ENCODE measurements around the gene JHY. TPM values are rescaled to one million over a fixed set of nuclear protein-coding genes. Genes with fewer than 3 reads are reported as not detected.

JHY gene
- total RNA-seq, 1 experiment from 2014 or later = 0.79 TPM

- Histone ChIP-seq H3K27ac (ENCODE audit: insufficient read length, low read depth, low read length) (no peak overlapping the region), H2BK15ac (ENCODE audit: low read depth, low read length) (no peak overlapping the region), H2BK20ac (ENCODE audit: low read depth, low read length, poor library complexity, severe bottlenecking) (no peak overlapping the region), H3K23me2 (ENCODE audit: insufficient read length, low read depth, low read length, poor library complexity, severe bottlenecking) (peaks cover 12% of the 10 kb centered on the region), H2BK12ac (ENCODE audit: insufficient read length, low read depth, low read length) (no peak overlapping the region), H3K4me1 (ENCODE audit: insufficient read depth, low read length) (no peaks in the 10 kb centered on the region; the same call in 1 of the 2 replicates), H4K5ac (ENCODE audit: insufficient read length, low read depth, low read length) (no peak overlapping the region), H3K4ac (ENCODE audit: low read depth, low read length) (no peak overlapping the region), H3K27me3 (ENCODE audit: insufficient read depth, low read length) (peaks cover 77% of the 10 kb centered on the region), H3K56ac (ENCODE audit: insufficient read length, low read depth, low read length) (no peak overlapping the region), H3K9ac (ENCODE audit: extremely low read depth, insufficient read length, low read length) (no peak overlapping the region), H3K9me3 (ENCODE audit: control insufficient read depth, low read depth, low read length) (no peaks in the 10 kb centered on the region), H3K79me2 (ENCODE audit: insufficient read depth, low read length) (no peaks in the 10 kb centered on the region), H2AFZ (ENCODE audit: low read length) (no peak overlapping the region), H3K18ac (ENCODE audit: insufficient read length, low read depth, low read length) (no peak overlapping the region), H4K91ac (ENCODE audit: insufficient read length, low read depth, low read length) (no peak overlapping the region), H3K4me2 (ENCODE audit: insufficient read depth, insufficient read length, low read length) (peak overlapping the region; percentile 81), H3K79me1 (ENCODE audit: insufficient read depth, low read depth, low read length, poor library complexity, severe bottlenecking) (no peaks in the 10 kb centered on the region), H3K23ac (ENCODE audit: insufficient read length, low read depth, low read length) (no peak overlapping the region), H2BK5ac (ENCODE audit: insufficient read length, low read length) (no peak overlapping the region), H3K14ac (ENCODE audit: insufficient read depth, low read length) (no peak overlapping the region), H2BK120ac (ENCODE audit: low read depth, low read length, poor library complexity, severe bottlenecking) (no peak overlapping the region), H4K20me1 (ENCODE audit: control insufficient read depth, insufficient read depth, insufficient read length) (no peaks in the 10 kb centered on the region), H2AK5ac (ENCODE audit: insufficient read length, low read length) (no peak overlapping the region), H3T11ph (ENCODE audit: low read length) (no peak overlapping the region), H4K8ac (replicated peaks; ENCODE audit: insufficient read length, low read depth, low read length) (no peak overlapping the region)
- Mint-ChIP-seq H3K4me3 (peak overlapping the region; percentile 75 to 83), H3K36me3 (ENCODE audit: insufficient read depth in 1 of 3, low read depth in 3 of 3) (no peaks in the 10 kb centered on the region; a peak in 1 of 7 replicates), H3K9me3 (peaks cover 5% of the 10 kb centered on the region in 2 experiments), H3K27me3 (ENCODE audit: low read depth) (peaks cover 100% of the 10 kb centered on the region), H3K4me1 (peaks cover 30 to 36% of the 10 kb centered on the region in 2 experiments), H3K27ac (no peak overlapping the region)
- DNase-seq = no peak
- TF ChIP-seq, protein P1, sequence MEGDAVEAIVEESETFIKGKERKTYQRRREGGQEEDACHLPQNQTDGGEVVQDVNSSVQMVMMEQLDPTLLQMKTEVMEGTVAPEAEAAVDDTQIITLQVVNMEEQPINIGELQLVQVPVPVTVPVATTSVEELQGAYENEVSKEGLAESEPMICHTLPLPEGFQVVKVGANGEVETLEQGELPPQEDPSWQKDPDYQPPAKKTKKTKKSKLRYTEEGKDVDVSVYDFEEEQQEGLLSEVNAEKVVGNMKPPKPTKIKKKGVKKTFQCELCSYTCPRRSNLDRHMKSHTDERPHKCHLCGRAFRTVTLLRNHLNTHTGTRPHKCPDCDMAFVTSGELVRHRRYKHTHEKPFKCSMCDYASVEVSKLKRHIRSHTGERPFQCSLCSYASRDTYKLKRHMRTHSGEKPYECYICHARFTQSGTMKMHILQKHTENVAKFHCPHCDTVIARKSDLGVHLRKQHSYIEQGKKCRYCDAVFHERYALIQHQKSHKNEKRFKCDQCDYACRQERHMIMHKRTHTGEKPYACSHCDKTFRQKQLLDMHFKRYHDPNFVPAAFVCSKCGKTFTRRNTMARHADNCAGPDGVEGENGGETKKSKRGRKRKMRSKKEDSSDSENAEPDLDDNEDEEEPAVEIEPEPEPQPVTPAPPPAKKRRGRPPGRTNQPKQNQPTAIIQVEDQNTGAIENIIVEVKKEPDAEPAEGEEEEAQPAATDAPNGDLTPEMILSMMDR (conservative IDR thresholded peaks at IDR 0.05) = no peak
- no CpG with 5 or more reads among the region's 21 CpGs for WGBS (ENCODE audit: extremely low coverage, insufficient read length, low lambda C conversion rate)
Measured at GRCh38 chr11:122976061-122976733, 93.6 kb downstream of the JHY start.
